Subcutaneous adipose tissue (tissue), 4 donors: ENCODE measurements around the gene ZCRB1. TPM values are rescaled to one million over a fixed set of nuclear protein-coding genes. Genes with fewer than 3 reads are reported as not detected.

Experiments used
- total RNA-seq, 4 donors: library from RNA; depleted of rRNA; stranded (reverse); fragments of >200 nt; gene quantifications; one replicate each; pipeline ENCODE4 v1.1.0, GENCODE V29; 2016
- TF ChIP-seq, protein P1 (sequence below): fragments of 450-650 bp; IDR thresholded peaks from one replicate; pipeline ENCODE4 v1.5.1; 2016; ENCODE audit warnings: low read depth, mild to moderate bottlenecking, control low read depth, antibody characterized with exemption, moderate library complexity

Gene ZCRB1
- total RNA-seq, 4 donors from 2014 or later: 30.4 to 57.2 (median 36.0) TPM

GRCh38 chr12:42283739-42284138 is 42.2 kb downstream of the ZCRB1 start:
- TF ChIP-seq, protein P1, sequence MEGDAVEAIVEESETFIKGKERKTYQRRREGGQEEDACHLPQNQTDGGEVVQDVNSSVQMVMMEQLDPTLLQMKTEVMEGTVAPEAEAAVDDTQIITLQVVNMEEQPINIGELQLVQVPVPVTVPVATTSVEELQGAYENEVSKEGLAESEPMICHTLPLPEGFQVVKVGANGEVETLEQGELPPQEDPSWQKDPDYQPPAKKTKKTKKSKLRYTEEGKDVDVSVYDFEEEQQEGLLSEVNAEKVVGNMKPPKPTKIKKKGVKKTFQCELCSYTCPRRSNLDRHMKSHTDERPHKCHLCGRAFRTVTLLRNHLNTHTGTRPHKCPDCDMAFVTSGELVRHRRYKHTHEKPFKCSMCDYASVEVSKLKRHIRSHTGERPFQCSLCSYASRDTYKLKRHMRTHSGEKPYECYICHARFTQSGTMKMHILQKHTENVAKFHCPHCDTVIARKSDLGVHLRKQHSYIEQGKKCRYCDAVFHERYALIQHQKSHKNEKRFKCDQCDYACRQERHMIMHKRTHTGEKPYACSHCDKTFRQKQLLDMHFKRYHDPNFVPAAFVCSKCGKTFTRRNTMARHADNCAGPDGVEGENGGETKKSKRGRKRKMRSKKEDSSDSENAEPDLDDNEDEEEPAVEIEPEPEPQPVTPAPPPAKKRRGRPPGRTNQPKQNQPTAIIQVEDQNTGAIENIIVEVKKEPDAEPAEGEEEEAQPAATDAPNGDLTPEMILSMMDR: no peak

DNA sequence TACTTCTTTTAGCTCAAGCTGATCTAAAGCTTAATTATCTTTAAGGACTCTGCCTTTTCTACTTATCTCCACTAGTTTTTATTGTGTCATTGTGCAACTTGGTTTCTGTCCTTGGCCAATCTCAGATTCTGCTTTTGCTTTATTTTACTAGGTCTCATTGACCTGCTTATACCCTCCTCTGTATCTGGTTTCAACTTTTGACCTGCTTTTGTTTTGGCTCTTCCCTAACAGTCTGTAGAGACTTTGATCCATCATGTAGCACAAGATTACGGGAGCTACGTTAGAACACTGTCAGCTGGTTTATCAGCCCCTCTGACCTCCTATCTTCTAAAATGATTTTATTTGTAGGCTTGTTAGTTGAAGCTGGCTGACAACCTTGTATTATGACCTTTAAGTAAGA is 43.6 kb downstream of the ZCRB1 start:
- TF ChIP-seq, protein P1: no peak

GRCh38 chr12:42281844-42282243 is 44.0 kb downstream of the ZCRB1 start:
- TF ChIP-seq, protein P1: no peak

GRCh38 chr12:42281278-42281677 is 44.6 kb downstream of the ZCRB1 start:
- TF ChIP-seq, protein P1: no peak

- TF ChIP-seq, protein P1: no peak
Observed at GRCh38 chr12:42278128-42278510, 47.8 kb downstream of the ZCRB1 start.

- TF ChIP-seq, protein P1: no peak
Observed at GRCh38 chr12:42277396-42278127, 48.3 kb downstream of the ZCRB1 start.

- TF ChIP-seq, protein P1: no peak
Observed at GRCh38 chr12:42275499-42275898, 50.4 kb downstream of the ZCRB1 start.
